NCI-H2227 (cell line): Measurements from ENCODE around the gene FBXL19.

Experiments used
- DNase-seq: peaks from one replicate; lab custom pipeline; 2025; ENCODE audit not compliant: unreplicated experiment; lab: John Stamatoyannopoulos, UW

The FBXL19 gene

DNA sequence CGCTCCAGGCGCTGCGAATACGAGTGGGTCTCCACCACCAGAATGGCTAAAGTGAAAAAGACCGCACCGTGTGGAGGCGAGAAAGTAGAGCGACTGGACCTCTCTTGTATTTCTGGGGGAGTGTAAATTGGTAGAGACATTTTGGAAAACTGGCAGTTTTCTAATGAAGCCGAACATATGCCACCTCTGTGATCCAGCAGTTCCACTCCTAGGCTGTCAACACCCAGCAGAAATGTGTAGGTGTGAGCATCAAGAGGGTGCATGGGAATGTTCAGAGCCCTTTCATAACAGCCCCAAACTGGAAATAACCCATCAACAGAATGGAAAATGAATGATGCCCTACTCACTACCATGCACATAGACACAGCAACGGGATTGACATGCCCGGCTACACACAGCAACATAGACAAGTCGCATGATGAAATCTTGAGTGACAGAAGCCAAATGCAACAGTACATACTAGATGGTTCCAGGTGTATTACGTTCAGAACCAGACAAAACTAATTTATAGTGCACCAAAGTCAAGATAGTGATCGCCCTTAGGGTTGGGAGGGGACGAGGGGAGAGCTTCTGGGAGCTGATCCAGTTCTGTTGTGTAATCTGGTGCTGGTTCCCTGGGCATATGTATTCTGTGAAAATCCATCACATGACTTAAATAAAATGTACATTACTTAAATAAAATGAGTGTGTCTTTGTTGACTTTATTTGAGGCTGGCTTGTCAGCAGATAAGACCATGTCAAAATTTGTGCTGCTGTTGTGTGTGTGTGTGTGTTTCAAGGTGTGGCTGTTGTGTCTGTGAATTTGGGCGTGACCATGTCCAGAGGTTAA, 28.6 kb upstream of the FBXL19 start:
- no peak for DNase-seq

DNA sequence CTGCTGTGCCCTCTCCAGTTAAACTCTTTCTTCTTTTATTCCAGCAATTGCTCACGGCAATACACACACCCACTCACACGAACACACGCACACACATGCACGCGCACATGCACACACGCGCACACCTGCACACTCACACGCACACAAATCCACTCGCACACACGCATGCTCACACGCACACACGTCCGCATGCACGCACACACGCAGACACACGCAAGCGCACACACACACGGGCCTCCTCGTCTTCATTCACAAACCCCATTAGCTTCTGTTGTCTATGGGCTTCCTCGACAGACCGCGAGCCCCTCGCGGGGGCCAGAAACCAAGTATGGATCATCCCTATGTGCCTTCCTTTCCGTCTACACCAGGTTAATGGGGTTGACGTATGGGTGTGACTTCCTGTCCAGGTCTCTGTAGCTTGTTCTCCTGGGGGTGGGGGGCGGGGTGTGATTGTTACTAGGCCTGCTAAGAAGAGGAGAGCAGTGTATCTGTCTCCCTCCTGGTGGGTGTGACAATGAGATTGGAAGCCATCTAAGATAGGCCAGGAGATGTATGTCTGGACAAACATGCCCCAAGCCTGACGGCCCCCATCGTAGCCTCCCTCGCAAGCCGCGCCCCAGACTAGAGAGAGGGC, 27.6 kb upstream of the FBXL19 start:
- DNase-seq: peak; percentile 39

DNA sequence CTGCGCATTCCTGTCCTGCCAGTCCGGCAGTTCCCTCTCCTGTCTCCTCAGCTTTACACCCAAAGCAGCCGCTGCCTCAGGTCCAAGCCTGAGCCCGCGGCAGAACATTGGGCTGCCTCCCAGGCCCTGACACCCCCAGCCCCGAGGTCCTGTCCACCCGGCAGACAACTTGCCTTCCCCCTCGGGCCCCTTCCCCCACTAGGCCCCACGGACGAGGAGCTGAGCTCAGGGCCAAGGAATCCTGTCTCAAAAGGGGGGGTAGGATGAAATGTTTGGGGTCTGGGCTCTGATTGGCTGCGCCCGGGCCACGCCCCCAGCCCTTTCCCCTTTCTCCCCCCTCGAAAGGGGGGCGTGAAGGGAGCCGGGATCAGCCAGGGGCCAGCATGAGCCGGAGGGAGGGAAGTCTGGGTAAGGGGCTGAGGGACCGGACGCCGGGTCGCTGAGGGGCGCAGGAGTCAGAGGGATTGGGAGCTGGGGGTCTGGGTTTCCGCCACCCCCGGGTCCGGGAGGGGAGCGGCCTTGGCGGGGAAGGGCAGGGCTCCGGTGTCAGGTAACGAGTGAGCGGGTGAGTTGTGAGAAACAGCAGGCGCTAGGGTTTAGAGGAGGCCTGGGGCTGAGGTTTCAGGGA, 27.0 kb upstream of the FBXL19 start, which contains the start of gene CTF1:
TSS of gene CTF1 (plus strand) at position 354 of the 628 bp plus-strand sequence. CDS start at position 384, 30 bp downstream.
- peak; percentile 39 for DNase-seq

DNA sequence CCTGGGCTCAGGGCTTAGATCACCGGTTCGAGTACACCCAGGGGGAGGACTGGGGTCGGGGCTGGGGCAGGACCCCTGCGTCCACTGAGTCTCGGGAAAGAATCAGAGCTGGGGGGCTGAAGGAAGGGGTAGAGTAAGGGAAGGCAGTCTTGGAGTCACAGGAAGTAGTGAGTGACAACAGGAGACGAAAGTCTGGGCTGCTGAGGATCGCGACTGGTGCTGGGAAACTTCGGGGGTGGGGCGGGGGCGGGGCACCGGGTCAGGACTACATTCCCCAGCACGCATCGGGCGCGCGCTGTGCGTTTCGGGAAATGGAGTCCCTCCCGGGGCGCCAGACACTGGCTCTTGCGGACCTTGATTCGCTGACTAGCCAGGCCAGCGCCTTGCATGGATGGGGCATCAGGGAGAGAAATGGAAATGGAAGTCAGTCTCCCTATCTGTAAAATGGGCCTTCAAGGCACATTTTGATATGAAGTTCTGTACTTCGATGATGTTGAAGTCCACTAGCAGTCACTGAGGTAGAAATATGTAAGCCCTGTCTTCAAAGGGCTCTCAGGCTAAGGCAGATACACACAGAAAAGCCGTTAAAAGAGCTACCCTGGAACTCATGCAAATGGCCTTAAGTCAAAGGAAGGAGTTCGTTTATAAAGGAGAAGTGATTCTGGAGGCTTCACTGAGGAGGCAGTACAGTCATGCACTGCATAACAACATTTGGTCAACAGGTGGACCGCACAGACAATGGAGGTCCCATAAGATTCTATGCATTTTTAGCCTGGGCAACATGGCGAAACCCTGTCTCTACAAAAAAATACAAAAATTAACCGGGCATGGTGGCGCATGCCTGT, 26.3 kb upstream of the FBXL19 start:
- peak; percentile 94 for DNase-seq

DNA sequence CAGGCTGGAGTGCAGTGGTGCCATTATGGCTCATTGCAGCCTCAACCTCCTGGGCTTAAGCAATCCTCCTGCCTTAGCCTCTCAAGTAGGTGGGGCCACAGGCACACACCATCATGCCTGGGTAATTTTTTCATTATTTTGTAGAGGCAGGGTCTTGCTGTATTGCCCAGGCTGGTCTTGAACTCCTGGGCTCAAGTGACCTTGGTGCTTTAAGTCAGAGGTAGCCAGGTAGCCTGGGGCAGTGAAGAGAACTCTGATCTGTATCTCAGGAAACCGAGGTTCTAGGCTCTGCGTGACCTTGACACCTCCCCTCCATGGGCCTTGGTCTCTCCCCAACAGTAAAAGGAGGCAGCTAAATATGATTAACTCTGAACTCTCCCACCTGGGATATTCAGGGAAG, 23.6 kb upstream of the FBXL19 start:
- no peak for DNase-seq

DNA sequence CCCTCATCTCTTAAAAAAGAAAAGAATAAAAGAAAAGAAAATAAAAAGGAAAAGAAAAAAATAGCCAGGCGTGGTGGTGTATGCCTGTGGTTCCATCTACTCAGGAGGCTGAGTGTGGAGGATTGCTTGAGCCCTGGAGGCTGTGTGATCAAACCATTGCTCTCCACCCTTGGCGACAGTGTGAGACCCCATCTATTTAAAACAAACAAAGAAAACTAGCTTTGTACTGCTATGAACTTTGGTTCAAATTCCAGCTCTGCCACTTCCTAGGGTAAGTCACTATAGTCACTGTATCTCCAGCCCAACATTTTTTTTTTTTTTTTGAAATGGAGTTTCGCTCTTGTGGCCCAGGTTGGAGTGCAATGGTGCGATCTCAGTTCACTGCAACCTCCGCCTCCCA, 22.8 kb upstream of the FBXL19 start:
- DNase-seq: no peak

DNA sequence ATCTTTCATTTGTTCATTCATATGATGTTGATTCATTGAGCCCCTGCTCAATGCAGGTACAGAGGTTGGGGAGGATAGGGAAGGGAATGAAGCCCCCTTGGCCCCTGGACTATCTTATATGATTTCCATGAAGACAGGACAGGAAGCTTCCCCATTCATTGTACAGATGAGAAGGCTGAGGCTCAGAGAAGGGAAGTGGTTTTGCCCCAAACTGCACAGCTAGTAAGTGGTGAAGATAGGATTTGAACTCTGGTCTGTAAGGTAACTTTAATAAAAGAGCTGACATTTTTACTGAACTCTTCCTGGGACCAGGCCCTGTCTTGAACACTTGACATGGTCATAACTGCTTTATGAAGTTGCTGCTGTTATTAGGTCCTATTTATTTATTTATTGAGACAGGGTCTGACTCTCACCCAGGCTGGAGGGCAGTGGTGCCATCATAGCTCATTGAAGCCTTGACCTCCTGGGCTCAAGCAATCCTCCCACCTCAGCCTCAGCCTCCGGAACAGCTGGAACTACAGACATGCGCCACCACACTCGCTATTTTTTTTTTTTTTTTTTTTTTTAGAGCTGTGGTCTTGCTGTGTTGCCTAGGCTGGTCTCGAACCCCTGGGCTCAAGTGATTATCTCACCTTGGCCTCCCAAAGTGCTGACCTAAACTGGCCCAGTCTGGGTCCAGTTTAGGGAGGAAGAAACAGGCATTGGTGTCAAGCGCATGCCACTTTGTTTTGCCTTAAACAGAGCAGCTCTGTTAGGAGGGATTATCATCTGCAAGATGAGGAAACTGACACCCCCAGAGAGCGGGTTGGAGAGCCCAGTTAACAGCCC, 22.0 kb upstream of the FBXL19 start:
- no peak for DNase-seq

DNA sequence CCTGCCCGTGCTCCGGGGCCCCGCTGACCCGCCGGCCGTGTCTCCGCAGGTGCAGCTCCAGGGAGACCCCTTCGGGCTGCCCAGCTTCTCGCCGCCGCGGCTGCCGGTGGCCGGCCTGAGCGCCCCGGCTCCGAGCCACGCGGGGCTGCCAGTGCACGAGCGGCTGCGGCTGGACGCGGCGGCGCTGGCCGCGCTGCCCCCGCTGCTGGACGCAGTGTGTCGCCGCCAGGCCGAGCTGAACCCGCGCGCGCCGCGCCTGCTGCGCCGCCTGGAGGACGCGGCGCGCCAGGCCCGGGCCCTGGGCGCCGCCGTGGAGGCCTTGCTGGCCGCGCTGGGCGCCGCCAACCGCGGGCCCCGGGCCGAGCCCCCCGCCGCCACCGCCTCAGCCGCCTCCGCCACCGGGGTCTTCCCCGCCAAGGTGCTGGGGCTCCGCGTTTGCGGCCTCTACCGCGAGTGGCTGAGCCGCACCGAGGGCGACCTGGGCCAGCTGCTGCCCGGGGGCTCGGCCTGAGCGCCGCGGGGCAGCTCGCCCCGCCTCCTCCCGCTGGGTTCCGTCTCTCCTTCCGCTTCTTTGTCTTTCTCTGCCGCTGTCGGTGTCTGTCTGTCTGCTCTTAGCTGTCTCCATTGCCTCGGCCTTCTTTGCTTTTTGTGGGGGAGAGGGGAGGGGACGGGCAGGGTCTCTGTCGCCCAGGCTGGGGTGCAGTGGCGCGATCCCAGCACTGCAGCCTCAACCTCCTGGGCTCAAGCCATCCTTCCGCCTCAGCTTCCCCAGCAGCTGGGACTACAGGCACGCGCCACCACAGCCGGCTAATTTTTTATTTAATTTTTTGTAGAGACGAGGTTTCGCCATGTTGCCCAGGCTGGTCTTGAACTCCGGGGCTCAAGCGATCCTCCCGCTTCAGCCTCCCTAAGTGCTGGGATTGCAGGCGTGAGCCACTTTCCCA, 21.1 kb upstream of the FBXL19 start:
- peak; percentile 66 for DNase-seq

DNA sequence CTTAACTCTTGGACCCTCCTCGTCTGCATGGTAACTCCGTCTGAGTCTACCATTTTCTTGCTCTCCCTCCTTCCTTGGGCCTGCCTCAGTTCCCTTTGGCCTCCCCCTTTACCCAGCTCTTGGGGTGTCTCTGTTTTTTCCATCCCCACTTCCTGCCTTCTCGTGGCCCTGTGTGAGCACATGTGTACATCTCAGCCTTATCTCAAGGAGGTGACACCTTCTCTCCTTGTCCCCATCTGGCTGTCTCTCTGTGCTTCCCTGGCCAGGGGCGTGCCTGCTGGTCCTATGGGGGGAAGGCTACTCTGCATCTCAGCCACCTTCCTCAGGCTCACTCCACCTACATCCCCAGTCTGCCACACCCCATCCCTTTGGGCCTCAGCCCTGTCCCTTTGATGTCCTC, 20.4 kb upstream of the FBXL19 start:
- DNase-seq: no peak

DNA sequence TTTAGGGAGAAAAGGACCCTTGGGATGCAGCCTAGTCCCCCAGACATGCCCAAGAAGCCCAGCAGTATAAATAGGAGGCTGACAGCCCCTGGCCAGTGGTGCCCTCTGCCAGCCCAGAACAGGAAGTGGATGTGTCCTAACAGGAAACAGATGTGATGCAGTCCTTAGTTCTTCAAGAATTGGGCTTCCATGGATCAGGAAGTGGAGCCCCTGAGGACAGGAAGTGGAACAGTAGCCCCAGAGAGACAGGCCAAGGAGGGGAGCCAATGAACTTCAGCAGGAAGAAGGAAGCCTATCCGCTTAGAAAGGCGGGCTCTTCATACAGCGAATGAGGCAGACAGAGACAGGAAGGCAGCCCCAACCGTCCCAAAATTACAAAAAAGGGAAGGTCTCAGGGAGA, 19.8 kb upstream of the FBXL19 start:
- no peak for DNase-seq

DNA sequence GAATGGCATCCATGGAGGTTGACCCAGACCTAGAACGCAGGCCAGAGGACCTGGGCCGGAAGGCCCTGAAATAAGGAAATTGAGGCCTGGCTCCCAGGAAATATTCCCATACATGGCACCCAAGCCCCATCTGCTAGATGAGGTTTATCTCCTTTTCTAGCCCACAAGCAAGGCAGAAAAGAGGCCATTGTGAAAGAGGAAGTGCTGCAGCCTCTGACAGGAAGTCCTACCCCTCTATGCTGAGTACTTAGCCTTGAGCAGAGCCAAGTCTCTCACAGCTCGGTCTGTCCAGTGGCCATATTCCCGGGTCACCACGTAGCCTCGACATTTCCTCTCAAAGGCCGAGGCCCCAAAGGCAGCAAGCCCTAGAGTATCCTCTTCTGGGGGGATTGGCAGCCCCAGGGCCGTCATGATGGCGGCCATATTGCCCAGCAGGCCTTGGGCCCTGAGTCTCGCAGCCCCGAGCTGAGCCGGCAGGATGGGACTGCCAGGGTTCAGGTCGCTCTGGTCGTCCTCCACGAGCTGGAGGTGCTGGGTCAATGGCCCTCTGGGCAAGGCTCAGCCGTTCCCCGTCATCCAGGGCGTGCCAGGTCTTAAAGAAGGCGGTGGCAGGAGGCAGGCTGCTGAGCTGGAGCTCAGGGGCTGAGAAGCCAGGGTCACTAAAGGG, 19.1 kb upstream of the FBXL19 start:
- no peak for DNase-seq

DNA sequence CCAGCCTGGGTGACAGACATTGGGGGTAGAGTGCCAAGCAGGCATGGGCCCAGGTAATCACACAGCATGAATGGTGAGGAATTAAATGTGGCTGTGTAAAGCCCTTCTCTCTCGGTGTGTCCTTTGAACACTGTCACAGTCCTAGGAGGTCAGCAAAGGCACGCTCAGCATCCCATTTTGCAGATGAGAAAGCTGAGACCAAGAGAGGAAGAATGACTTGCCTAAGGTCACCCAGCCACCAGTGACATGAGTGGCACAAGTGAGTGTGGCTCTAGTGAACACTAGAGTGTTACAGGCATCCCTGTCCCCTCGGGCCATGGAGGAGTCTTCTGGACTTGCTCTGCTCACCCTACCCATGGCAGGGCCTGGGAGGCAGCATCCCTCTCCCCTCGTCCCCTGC, 16.3 kb upstream of the FBXL19 start:
- no peak for DNase-seq

DNA sequence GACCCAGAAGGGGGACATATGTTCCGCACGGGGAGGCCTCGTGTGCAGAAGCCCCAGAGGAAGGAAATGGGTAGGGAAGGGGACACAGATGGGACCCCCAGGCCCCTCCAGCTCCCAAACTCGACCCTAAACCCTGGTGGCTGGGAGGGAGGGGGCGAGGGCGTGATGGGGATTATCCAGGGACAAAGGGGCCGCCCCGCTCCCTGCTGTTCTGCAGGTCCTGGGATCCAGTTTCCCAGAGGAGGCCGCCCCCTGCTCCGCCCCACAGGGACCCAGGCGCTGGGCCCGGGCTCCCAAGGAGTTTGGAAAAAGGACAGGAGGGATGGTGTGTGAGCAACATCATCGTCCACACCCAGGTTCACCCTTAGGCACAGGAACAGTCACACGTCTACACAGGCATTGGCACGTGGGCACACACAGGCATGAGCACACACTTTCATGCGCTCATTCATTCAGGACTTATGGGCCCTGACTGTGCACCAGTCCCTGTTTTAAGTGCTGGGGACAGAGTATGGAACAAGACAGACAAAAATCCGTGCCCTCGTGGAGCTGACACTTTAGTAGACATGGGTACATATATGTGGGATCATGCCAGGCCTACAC, 12.8 kb upstream of the FBXL19 start:
- DNase-seq: no peak

DNA sequence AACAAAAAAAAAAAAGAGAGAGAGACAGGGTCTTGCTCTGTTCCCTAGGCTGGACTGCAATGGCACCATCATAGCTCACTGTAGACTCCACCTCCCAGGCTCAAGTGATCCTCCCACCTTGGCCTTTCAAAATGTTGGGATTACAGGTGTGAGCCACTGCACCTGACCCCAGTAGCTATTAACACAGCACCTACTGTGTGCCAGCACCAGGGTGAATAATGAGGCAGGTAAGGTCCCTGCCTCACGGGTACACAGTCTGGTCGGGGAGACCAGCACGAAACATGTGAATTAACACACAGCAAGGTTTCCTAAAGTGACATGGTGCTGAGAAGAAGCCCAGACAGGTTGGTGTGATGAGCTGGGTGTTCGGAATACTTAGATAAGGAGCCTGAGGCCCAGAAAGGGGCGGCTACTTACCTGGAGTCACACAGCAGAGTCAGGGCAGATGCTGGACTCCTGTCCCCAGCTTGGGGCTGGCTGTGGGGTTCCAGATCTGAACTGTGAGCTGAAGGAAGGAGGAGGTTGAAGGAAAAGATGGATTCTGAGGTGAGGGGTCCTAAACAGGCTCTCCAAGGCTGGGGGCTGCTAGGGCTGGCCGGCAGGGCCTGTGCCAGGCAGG, 10.5 kb upstream of the FBXL19 start:
- no peak for DNase-seq

DNA sequence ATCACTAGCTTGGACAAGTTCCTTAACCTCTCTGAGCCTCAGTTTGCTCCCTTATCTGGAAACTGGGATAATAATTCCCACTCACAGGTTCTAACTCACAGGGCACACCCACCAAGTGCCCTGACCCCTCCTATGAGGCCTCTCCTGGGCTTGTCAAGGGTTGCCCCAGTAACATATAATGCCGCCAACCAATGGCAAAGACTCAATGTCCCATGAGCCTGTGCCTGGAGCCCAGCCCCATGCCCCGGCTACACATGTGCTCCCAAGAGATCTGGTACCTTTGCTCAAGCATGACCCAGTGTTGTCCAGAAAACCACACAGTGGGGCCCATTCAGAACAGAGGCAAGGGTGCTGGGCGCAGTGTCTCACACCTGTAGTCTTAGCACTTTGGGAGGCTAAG, 8.5 kb upstream of the FBXL19 start:
- DNase-seq: no peak

DNA sequence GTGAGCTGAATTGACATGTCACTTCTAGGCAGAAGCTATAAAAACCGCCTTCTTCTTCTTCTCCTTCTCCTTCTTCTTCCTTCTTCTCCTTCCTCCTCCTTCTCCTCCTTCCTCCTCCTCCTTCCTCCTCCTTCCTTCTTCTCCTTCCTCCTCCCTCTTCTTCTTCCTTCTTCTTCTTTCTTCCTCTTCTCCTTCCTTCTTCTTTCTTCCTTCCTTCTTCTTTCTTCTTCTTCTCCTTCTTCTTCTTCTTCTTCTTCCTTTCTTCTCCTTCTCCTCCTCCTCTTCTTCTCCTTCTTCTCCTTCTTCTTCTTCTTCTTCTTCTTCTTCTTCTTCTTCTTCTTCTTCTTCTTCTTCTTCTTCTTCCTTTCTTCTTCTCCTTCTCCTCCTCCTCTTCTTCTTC, 4.8 kb upstream of the FBXL19 start:
- DNase-seq: no peak

DNA sequence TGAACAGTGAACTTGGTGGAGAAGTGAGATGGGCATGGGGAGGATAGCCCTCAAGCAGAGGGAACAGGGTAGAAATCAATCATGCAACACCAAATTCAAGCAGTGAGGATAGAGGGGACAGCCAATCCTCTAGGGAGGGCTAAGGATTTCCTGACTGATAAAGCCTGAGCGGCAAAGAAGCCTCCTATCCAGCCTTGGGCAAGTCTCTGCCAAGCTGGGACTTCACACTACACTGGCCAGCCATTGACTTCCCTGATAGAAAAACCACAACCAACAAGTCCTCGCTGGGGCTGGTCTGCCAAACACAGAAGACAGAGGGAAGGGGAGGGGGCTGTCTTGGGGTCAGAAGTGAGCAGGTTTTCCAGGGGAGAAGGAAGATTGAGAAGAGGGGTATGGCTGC, 2.5 kb upstream of the FBXL19 start:
- no peak for DNase-seq

DNA sequence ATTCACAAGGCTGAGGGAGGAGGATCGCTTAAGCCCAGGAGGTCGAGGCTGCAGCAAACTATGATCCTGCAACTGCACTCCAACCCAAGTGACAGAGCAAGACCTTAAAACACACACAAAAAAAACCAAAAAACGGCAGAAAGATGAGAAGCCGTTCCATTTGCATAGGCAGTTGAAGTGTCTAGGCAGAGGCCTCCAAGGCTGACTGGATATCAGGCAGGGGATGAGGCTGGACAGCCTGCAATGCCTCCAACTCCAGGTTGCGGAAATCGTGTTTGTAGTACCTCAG, 2.0 kb upstream of the FBXL19 start:
- DNase-seq: no peak
